GM18517 (cell line): Measurements from ENCODE around the gene C9orf40.

ENCODE experiments used
- ATAC-seq: cut with Tn5 transposase; IDR thresholded peaks from one replicate; pipeline ENCODE4 v1.9.1; 2021; ENCODE audit warnings: mild to moderate bottlenecking, moderate library complexity; ENCODE audit not compliant: unreplicated experiment

C9orf40 gene

GRCh38 chr9:74952201-74953151, at the start of gene C9orf40:
Gene C9orf40 (minus strand): TSS chr9:74952912. CDS start chr9:74952611, 301 bp downstream.
- peak; percentile 77 for ATAC-seq

GRCh38 chr9:75001719-75002421, 49.2 kb upstream of the C9orf40 start:
- peak; percentile 93 for ATAC-seq

- peak; percentile 49 for ATAC-seq
These were observed 48.1 kb upstream of the C9orf40 start for GRCh38 chr9:75000835-75001234.

- no peak for ATAC-seq
These were observed 32.3 kb upstream of the C9orf40 start for GRCh38 chr9:74985041-74985440.

GRCh38 chr9:74983709-74984108, 31.0 kb upstream of the C9orf40 start:
- ATAC-seq: no peak

GRCh38 chr9:74979844-74980243, 27.1 kb upstream of the C9orf40 start:
- no peak for ATAC-seq

GRCh38 chr9:74977287-74977686, 24.6 kb upstream of the C9orf40 start:
- ATAC-seq: no peak

GRCh38 chr9:74975538-74975937, 22.8 kb upstream of the C9orf40 start:
- ATAC-seq: no peak

- no peak for ATAC-seq
These were observed 21.8 kb upstream of the C9orf40 start for GRCh38 chr9:74974558-74974957.

GRCh38 chr9:74973714-74974113, 21.0 kb upstream of the C9orf40 start:
- ATAC-seq: no peak

- no peak for ATAC-seq
These were observed 10.3 kb upstream of the C9orf40 start for GRCh38 chr9:74963056-74963455.

- ATAC-seq: no peak
These were observed 8.8 kb upstream of the C9orf40 start for GRCh38 chr9:74961496-74961895.

GRCh38 chr9:74960561-74960960, 7.8 kb upstream of the C9orf40 start:
- no peak for ATAC-seq

- no peak for ATAC-seq
These were observed 5.9 kb upstream of the C9orf40 start for GRCh38 chr9:74958587-74958986.

GRCh38 chr9:74953235-74953751, 581 bp upstream of the C9orf40 start:
- no peak for ATAC-seq

GRCh38 chr9:74951725-74952151, 974 bp downstream of the C9orf40 start:
- ATAC-seq: peak; percentile 28

GRCh38 chr9:74951107-74951720, 1.5 kb downstream of the C9orf40 start:
- ATAC-seq: no peak

GRCh38 chr9:74949859-74950855, 2.6 kb downstream of the C9orf40 start:
- no peak for ATAC-seq

GRCh38 chr9:74948937-74949336, 3.8 kb downstream of the C9orf40 start:
- ATAC-seq: no peak

GRCh38 chr9:74946686-74947085, 6.0 kb downstream of the C9orf40 start:
- ATAC-seq: no peak
